GM12872 (cell line): ENCODE results near the gene EIF3K.

ENCODE experiments used
- CTCF ChIP-seq: IDR thresholded peaks from 3 replicates; pipeline ENCODE4 v1.5.1; 2011; ENCODE audit warnings: low read depth, mild to moderate bottlenecking, low read length, moderate library complexity; ENCODE audit not compliant: insufficient read depth

EIF3K gene

GRCh38 chr19:38683393-38684077 lies 64.5 kb downstream of the EIF3K start:
- no peak for TF ChIP-seq CTCF

- TF ChIP-seq CTCF = no peak
These were observed 65.3 kb downstream of the EIF3K start for GRCh38 chr19:38684078-38684861.

GRCh38 chr19:38684862-38685665 lies 66.1 kb downstream of the EIF3K start:
- no peak for TF ChIP-seq CTCF

- TF ChIP-seq CTCF = peak; percentile 59
These were observed 66.9 kb downstream of the EIF3K start for GRCh38 chr19:38685666-38686529.

GRCh38 chr19:38686530-38686888 lies 67.5 kb downstream of the EIF3K start:
- 0 out of 3 replicates have a peak, but pooled peaks have one; percentile 19 for TF ChIP-seq CTCF
